Measurements from ENCODE around the gene USF3.
A peak's percentile ranks its signal among the peaks of the same experiment; 100 is the strongest.
"Not testable (repeated sequence)": the region's sequence is repeated elsewhere in the genome, so short reads cannot be mapped to it uniquely, and the experiment has no call there.

Gene USF3

GRCh38 chr3:113654310-113654709 is 42.1 kb downstream of the USF3 start:
- DNase-seq = no peak

- DNase-seq = no peak
Observed at GRCh38 chr3:113649174-113649845, 47.1 kb downstream of the USF3 start.

GRCh38 chr3:113648524-113648923 is 47.9 kb downstream of the USF3 start:
- DNase-seq = no peak

- no peak for DNase-seq
Observed at GRCh38 chr3:113643583-113643982, 52.9 kb downstream of the USF3 start.

GRCh38 chr3:113638910-113639309 is 57.5 kb downstream of the USF3 start:
- DNase-seq = no peak

GRCh38 chr3:113637756-113638155 is 58.7 kb downstream of the USF3 start:
- DNase-seq = no peak

- DNase-seq = not testable (repeated sequence)
Observed at GRCh38 chr3:113636034-113636433, 60.4 kb downstream of the USF3 start.

GRCh38 chr3:113634782-113635474 is 61.5 kb downstream of the USF3 start:
- DNase-seq = no peak

- no peak for DNase-seq
Observed at GRCh38 chr3:113631573-113631972, 64.9 kb downstream of the USF3 start.

- no peak for DNase-seq
Observed at GRCh38 chr3:113630956-113631542, 65.4 kb downstream of the USF3 start.

- no peak for DNase-seq
Observed at GRCh38 chr3:113629584-113630421, 66.6 kb downstream of the USF3 start.

GRCh38 chr3:113628788-113629187 is 67.7 kb downstream of the USF3 start:
- DNase-seq = no peak

- DNase-seq = no peak
Observed at GRCh38 chr3:113628316-113628715, 68.1 kb downstream of the USF3 start.

GRCh38 chr3:113626503-113627371 is 69.7 kb downstream of the USF3 start:
- peak; percentile 28 for DNase-seq

GRCh38 chr3:113625834-113626233 is 70.6 kb downstream of the USF3 start:
- DNase-seq = no peak

- DNase-seq = no peak
Observed at GRCh38 chr3:113623811-113624210, 72.6 kb downstream of the USF3 start.

GRCh38 chr3:113623324-113623723 is 73.1 kb downstream of the USF3 start:
- no peak for DNase-seq

GRCh38 chr3:113620091-113620490 is 76.4 kb downstream of the USF3 start:
- no peak for DNase-seq

GRCh38 chr3:113617726-113618125 is 78.7 kb downstream of the USF3 start:
- DNase-seq = no peak

GRCh38 chr3:113615976-113616375 is 80.5 kb downstream of the USF3 start:
- no peak for DNase-seq

GRCh38 chr3:113614402-113614801 is 82.0 kb downstream of the USF3 start:
- DNase-seq = no peak

GRCh38 chr3:113607219-113607596 is 89.2 kb downstream of the USF3 start:
- DNase-seq = no peak
